Natural killer cell (primary cell): ENCODE measurements around the gene OBSCN. TPM values are rescaled to one million over a fixed set of nuclear protein-coding genes. Genes with fewer than 3 reads are reported as not detected.

Experiments
- ATAC-seq, 3 donors: fragments of 150-1000 bp in 2 of 3; fragments of 200-7000 bp in 1 of 3; cut with Tn5 transposase; 1 replicate in 1 of 3; 2 replicates in 2 of 3; pipeline ENCODE4 v1.10.0; 2021; ENCODE audit warnings: mild to moderate bottlenecking in 2 of 3, moderate library complexity in 2 of 3
- DNase-seq, 2 donors: peaks; one replicate each; pipeline versions ENCODE4 v3.0.0 to v3.0.0-alpha.2; 2013 to 2021; ENCODE audit warnings: mixed read lengths in 1 of 2
- H3K27ac ChIP-seq: one replicate; pipeline ENCODE4 v1.5.1; 2013; ENCODE audit warnings: mild to moderate bottlenecking, low read length
- H3K27me3 ChIP-seq: one replicate; pipeline ENCODE4 v1.6.1; 2013; ENCODE audit warnings: low read length; ENCODE audit not compliant: control insufficient read depth, insufficient read depth
- H3K36me3 ChIP-seq: one replicate; pipeline ENCODE4 v1.6.1; 2013; ENCODE audit warnings: low read length; ENCODE audit not compliant: control insufficient read depth, insufficient read depth
- H3K4me1 ChIP-seq: one replicate; pipeline ENCODE4 v1.6.1; 2013; ENCODE audit warnings: low read length; ENCODE audit not compliant: control insufficient read depth, insufficient read depth
- H3K4me3 ChIP-seq: one replicate; pipeline ENCODE4 v1.5.1; 2013; ENCODE audit warnings: low read length
- H3K9me3 ChIP-seq: one replicate; pipeline ENCODE4 v1.6.1; 2013; ENCODE audit warnings: low read length; ENCODE audit not compliant: control insufficient read depth, insufficient read depth
- H3K27ac Mint-ChIP-seq, 2 donors: one replicate each; pipeline ENCODE4 v1.8.0; 2022; ENCODE audit warnings: mild to moderate bottlenecking in 2 of 2, mixed read lengths in 2 of 2, moderate library complexity in 1 of 2
- H3K27me3 Mint-ChIP-seq, 2 donors: one replicate each; pipeline ENCODE4 v1.8.0; 2022; ENCODE audit warnings: low read depth in 2 of 2, mixed read lengths in 2 of 2
- H3K36me3 Mint-ChIP-seq: one replicate; pipeline ENCODE4 v1.8.0; 2022; ENCODE audit warnings: mixed read lengths
- H3K4me1 Mint-ChIP-seq, 2 donors: one replicate each; pipeline ENCODE4 v1.8.0; 2022; ENCODE audit warnings: mixed read lengths in 2 of 2
- H3K4me3 Mint-ChIP-seq: one replicate; pipeline ENCODE4 v1.8.0; 2022; ENCODE audit warnings: mild to moderate bottlenecking, moderate library complexity, mixed read lengths
- H3K9me3 Mint-ChIP-seq, 2 donors: one replicate each; pipeline ENCODE4 v1.8.0; 2022; ENCODE audit warnings: mixed read lengths in 2 of 2
- WGBS: methylation state at CpG from one replicate; pipeline ENCODE4 v1.1.7; 2013; ENCODE audit warnings: missing lambda C conversion rate; ENCODE audit not compliant: insufficient coverage; 5-methylcytosine and 5-hydroxymethylcytosine counted together
- intact Hi-C: fragments of 100-400 bp; cut with micrococcal nuclease; formaldehyde crosslinking; loops from one replicate; pipeline ENCODE4 v1.14.2; 2022
- total RNA-seq, 4 donors: library from RNA; stranded (reverse); fragments of 120-200 nt in 1 of 4; gene quantifications; one replicate each; pipeline versions ENCODE4 v1.2.3 to v1.2.4, GENCODE V29; 2013 to 2022
- TF ChIP-seq, protein P1 (sequence below): fragments of 200-600 bp; IDR thresholded peaks from one replicate; pipeline ENCODE4 v1.8.0; 2022; ENCODE audit warnings: antibody characterized with exemption

The OBSCN gene
- total RNA-seq, 3 donors from 2014 or later (not counting 1 experiment from before 2014, with no cell fraction given) = 9.6 to 30.0 (median 14.3) TPM

DNA sequence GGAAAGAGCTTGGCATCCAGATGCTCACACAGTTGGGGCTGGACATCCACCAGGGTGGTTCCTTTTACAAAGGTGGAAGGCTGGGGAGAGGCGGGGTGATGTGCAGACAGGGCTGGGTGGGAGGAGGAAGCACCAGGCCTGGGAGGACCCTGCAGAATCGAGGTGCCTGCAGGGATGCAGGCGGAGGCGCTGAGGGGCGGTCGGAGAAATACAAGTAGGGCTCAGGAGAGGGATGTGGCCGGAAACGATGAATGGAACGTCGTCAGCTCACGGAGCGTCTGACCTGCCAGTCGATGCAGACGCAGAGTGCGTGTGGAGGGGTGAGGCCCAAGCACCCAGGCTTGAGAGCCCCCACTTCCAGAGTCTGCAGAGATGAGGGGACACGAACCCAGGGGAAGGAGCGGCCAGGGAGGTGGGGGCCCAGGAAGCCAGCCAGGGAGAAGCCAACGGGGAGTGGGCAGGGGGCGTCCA, 135.4 kb downstream of the OBSCN start:
- Histone ChIP-seq H3K27me3 (no peaks in the 10 kb centered on the region), H3K27ac (no peak overlapping the region), H3K4me1 (no peaks in the 10 kb centered on the region), H3K9me3 (peaks cover 6% of the 10 kb centered on the region), H3K36me3 (no peaks in the 10 kb centered on the region), H3K4me3 (no peak overlapping the region)
- Mint-ChIP-seq H3K4me1 (no peaks in the 10 kb centered on the region), H3K36me3 (no peaks in the 10 kb centered on the region), H3K4me3 (no peak overlapping the region), H3K27me3 (no peaks in the 10 kb centered on the region), H3K9me3 (no peaks in the 10 kb centered on the region), H3K27ac (no peak overlapping the region)
- WGBS = 96% methylated on average over 19 of the region's 19 CpGs
- intact Hi-C loops = no loop called here
- no peak for ATAC-seq
- TF ChIP-seq, protein P1, sequence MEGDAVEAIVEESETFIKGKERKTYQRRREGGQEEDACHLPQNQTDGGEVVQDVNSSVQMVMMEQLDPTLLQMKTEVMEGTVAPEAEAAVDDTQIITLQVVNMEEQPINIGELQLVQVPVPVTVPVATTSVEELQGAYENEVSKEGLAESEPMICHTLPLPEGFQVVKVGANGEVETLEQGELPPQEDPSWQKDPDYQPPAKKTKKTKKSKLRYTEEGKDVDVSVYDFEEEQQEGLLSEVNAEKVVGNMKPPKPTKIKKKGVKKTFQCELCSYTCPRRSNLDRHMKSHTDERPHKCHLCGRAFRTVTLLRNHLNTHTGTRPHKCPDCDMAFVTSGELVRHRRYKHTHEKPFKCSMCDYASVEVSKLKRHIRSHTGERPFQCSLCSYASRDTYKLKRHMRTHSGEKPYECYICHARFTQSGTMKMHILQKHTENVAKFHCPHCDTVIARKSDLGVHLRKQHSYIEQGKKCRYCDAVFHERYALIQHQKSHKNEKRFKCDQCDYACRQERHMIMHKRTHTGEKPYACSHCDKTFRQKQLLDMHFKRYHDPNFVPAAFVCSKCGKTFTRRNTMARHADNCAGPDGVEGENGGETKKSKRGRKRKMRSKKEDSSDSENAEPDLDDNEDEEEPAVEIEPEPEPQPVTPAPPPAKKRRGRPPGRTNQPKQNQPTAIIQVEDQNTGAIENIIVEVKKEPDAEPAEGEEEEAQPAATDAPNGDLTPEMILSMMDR = no peak
- peak in 1 of 2 donors; percentile 10 for DNase-seq

DNA sequence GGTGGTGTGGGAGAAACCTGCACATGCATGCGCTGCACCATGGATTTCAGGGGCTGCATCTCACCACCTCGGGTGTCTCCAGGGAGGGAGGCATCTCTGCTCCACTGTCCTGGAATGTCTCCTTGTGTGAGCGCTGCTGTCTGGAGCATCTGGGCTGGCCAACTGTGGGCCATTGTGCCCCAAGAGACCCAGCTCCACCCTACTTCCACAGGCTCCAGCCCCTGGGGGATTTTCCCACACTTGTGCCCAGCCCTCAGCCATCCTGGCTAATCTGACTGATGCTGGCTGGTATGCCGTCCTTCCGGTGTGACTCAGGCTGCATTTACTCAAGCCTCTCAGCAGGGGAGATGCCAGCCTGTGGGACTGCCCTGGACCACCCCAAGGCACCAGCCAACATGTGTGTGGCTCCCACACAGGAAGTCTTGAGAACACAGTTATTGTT, 136.8 kb downstream of the OBSCN start:
- no peak overlapping the region for H3K4me3 Mint-ChIP-seq
- ATAC-seq = no peak

DNA sequence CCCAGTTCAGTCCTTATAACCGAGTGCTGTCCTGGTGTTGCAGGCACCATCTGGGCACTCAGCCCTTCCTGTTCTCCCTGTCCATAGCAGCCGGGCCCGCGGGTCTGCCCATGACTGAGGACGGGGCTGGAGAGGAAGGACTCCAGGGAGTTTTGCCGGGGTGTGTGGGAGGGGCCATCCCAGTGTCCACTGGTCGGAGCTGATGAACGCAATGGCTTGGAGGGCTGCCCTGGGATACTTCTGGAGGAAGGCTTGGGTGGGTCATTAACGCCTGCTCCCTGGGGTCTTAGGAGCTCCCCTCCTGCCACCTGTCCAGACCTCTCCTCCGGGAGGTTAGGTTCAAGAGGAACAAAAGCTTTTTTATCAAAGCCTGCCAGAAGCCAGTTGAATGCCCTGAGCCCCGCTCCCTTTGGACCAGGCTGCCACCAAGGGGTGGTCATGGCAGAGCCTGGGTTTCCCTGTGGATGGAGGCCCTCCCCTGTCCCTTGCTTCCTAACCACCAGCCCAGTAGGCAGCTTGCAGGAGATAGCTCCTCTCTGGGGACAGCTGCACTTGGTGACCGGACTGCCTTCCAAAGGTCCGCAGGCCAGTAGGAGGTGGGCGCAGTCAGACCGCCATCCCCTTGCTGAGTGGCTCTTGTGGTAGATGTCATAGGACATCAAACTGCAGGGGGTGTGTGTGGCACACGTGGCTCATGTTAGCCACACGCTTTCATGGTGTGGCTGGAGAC, 137.5 kb downstream of the OBSCN start:
- intact Hi-C loops = no loop called here
- TF ChIP-seq, protein P1 = no peak
- Histone ChIP-seq H3K9me3 (peaks cover 6% of the 10 kb centered on the region), H3K4me1 (no peaks in the 10 kb centered on the region), H3K36me3 (no peaks in the 10 kb centered on the region), H3K27ac (no peak overlapping the region), H3K4me3 (no peak overlapping the region), H3K27me3 (no peaks in the 10 kb centered on the region)
- Mint-ChIP-seq H3K27ac (no peak overlapping the region), H3K36me3 (no peaks in the 10 kb centered on the region), H3K4me1 (no peaks in the 10 kb centered on the region), H3K9me3 (no peaks in the 10 kb centered on the region), H3K4me3 (no peak overlapping the region), H3K27me3 (no peaks in the 10 kb centered on the region)
- ATAC-seq (no peak), DNase-seq (peak in 1 of 2 donors; percentile 8)
- WGBS = 94% methylated on average over 17 of the region's 17 CpGs

More for the DNA sequence above, 136.8 kb downstream of the OBSCN start:
- Mint-ChIP-seq H3K27ac (no peak overlapping the region), H3K27me3 (no peaks in the 10 kb centered on the region), H3K9me3 (no peaks in the 10 kb centered on the region), H3K4me1 (no peaks in the 10 kb centered on the region), H3K36me3 (no peaks in the 10 kb centered on the region)
- H3K4me1 ChIP-seq = no peaks in the 10 kb centered on the region
- no peak overlapping the region for H3K4me3 ChIP-seq
- DNase-seq = peak in 1 of 2 donors; percentile 4
- H3K27ac ChIP-seq = no peak overlapping the region
- TF ChIP-seq, protein P1 = no peak
- H3K27me3 ChIP-seq = no peaks in the 10 kb centered on the region
- WGBS = 94% methylated on average over 5 of the region's 5 CpGs
- intact Hi-C loops = no loop called here
- H3K9me3 ChIP-seq = peaks cover 6% of the 10 kb centered on the region
- no peaks in the 10 kb centered on the region for H3K36me3 ChIP-seq
